Peyer's patch (tissue), 4 donors: ENCODE measurements around the gene RPL6.

Experiments used
- POLR2A ChIP-seq, 2 donors: fragments of 450-650 bp; IDR thresholded peaks; one replicate each; pipeline ENCODE4 v1.5.1; 2017; ENCODE audit warnings: antibody characterized with exemption in 2 of 2, mild to moderate bottlenecking in 2 of 2, moderate library complexity in 2 of 2
- TF ChIP-seq, protein P1 (sequence below), 6 experiments: fragments of 450-650 bp in 4 of 6; fragments of 200-600 bp in 2 of 6; sonication (generic) in 1 of 6; IDR thresholded peaks; one replicate each; pipeline ENCODE4 v1.5.1; 2017 to 2019; ENCODE audit warnings: antibody characterized with exemption in 6 of 6, mild to moderate bottlenecking in 3 of 6, moderate library complexity in 1 of 6

- TF ChIP-seq, protein P1, sequence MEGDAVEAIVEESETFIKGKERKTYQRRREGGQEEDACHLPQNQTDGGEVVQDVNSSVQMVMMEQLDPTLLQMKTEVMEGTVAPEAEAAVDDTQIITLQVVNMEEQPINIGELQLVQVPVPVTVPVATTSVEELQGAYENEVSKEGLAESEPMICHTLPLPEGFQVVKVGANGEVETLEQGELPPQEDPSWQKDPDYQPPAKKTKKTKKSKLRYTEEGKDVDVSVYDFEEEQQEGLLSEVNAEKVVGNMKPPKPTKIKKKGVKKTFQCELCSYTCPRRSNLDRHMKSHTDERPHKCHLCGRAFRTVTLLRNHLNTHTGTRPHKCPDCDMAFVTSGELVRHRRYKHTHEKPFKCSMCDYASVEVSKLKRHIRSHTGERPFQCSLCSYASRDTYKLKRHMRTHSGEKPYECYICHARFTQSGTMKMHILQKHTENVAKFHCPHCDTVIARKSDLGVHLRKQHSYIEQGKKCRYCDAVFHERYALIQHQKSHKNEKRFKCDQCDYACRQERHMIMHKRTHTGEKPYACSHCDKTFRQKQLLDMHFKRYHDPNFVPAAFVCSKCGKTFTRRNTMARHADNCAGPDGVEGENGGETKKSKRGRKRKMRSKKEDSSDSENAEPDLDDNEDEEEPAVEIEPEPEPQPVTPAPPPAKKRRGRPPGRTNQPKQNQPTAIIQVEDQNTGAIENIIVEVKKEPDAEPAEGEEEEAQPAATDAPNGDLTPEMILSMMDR (IDR thresholded peaks at IDR 0.05), result no peak
- no peak for TF ChIP-seq POLR2A (IDR thresholded peaks at IDR 0.05)
These were observed 8.4 kb downstream of the RPL6 start for GRCh38 chr12:112401054-112401453.
